OCI-LY1 (cell line): ENCODE data around the gene C18orf32.

Source experiments
- H2AFZ ChIP-seq: fragments of 200-600 bp; sonication (generic), shearing (Covaris generic); 2 replicates; pipeline ENCODE4 v1.6.0; 2014; ENCODE audit warnings: antibody characterized with exemption, mild to moderate bottlenecking, low read length
- H3F3A ChIP-seq: fragments of 200-600 bp; sonication (generic), shearing (Covaris generic); 2 replicates; pipeline ENCODE4 v1.6.0; 2014; ENCODE audit warnings: mild to moderate bottlenecking, antibody characterized with exemption, low read length, moderate library complexity; ENCODE audit not compliant: insufficient read depth
- H3K27ac ChIP-seq: fragments of 200-600 bp; sonication (generic); 2 replicates; pipeline ENCODE4 v1.5.1; 2014; ENCODE audit warnings: low read length, mixed run types, mild to moderate bottlenecking, low read depth; ENCODE audit not compliant: poor library complexity, severe bottlenecking
- H3K27me3 ChIP-seq: fragments of 200-600 bp; sonication (generic); 2 replicates; pipeline ENCODE4 v1.6.0; 2014; ENCODE audit warnings: antibody characterized with exemption, mild to moderate bottlenecking, low read length, moderate library complexity; ENCODE audit not compliant: insufficient read depth
- H3K36me3 ChIP-seq: fragments of 200-600 bp; sonication (generic); 2 replicates; pipeline ENCODE4 v1.6.1; 2014; ENCODE audit warnings: mild to moderate bottlenecking, antibody characterized with exemption, low read length, moderate library complexity, mixed read lengths; ENCODE audit not compliant: insufficient read depth
- H3K4me1 ChIP-seq: fragments of 200-600 bp; sonication (generic); 2 replicates; pipeline ENCODE4 v1.5.1; 2014; ENCODE audit warnings: mild to moderate bottlenecking, low read length, moderate library complexity; ENCODE audit not compliant: insufficient read depth, severe bottlenecking
- H3K4me2 ChIP-seq: fragments of 200-600 bp; sonication (generic), shearing (Covaris generic); 2 replicates; pipeline ENCODE4 v1.6.1; 2014; ENCODE audit warnings: low read length
- H3K4me3 ChIP-seq: fragments of 200-600 bp; sonication (generic); 2 replicates; pipeline ENCODE4 v1.5.1; 2014; ENCODE audit warnings: low read length, low read depth, mild to moderate bottlenecking, mixed read lengths; ENCODE audit not compliant: poor library complexity, severe bottlenecking
- H3K79me2 ChIP-seq: fragments of 200-600 bp; shearing (Covaris generic); 2 replicates; pipeline ENCODE4 v1.6.1; 2016; ENCODE audit warnings: mixed run types, low read length, mixed read lengths; ENCODE audit not compliant: insufficient read depth
- H3K9ac ChIP-seq: fragments of 200-600 bp; sonication (generic), shearing (Covaris generic); 2 replicates; pipeline ENCODE4 v1.6.1; 2014; ENCODE audit warnings: mild to moderate bottlenecking, low read length, mixed read lengths
- H3K9me2 ChIP-seq: fragments of 200-600 bp; sonication (generic), shearing (Covaris generic); 2 replicates; pipeline ENCODE4 v1.6.1; 2014; ENCODE audit warnings: low read depth, mild to moderate bottlenecking, low read length, mixed read lengths
- H3K9me3 ChIP-seq: fragments of 200-600 bp; shearing (Covaris generic); 2 replicates; pipeline ENCODE4 v1.6.1; 2014; ENCODE audit warnings: low read length, mixed read lengths
- H4K20me1 ChIP-seq: fragments of 200-600 bp; sonication (generic), shearing (Covaris generic); 2 replicates; pipeline ENCODE4 v1.6.0; 2016; ENCODE audit warnings: mild to moderate bottlenecking, low read length; ENCODE audit not compliant: insufficient read depth
- EZH2 ChIP-seq: fragments of 200-600 bp; sonication (generic), shearing (Covaris generic); IDR thresholded peaks from 2 replicates; pipeline ENCODE4 v1.8.0; 2017; ENCODE audit warnings: borderline replicate concordance, mixed run types, mild to moderate bottlenecking, antibody characterized with exemption, low read length, moderate library complexity, mixed read lengths
- TF ChIP-seq, protein P1 (sequence below): fragments of 200-600 bp; sonication (generic), shearing (Covaris generic); IDR thresholded peaks from 2 replicates; pipeline ENCODE4 v1.5.1; 2017; ENCODE audit warnings: mild to moderate bottlenecking, antibody characterized with exemption, low read length, moderate library complexity, mixed read lengths

The C18orf32 gene

DNA sequence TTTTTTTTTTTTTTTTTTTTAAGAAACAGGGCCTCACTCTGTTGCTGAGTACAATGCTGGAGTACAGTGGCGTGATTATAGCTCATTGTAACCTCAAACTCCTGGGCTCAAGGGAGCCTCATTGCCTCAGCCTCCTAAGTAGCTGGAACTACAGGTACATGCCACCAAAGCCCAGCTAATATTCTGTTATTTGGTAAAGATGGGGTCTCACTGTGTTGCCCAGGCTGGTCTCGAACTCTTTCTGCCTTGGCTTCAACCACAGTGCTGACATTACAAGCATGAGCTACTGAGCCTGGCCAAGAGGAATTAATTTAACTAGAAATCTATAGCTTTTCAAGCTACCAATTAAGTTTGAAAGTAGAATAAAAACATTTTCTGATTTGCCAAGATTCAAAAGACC lies 54.4 kb downstream of the C18orf32 start:
- Histone ChIP-seq H3K9me3 (no peaks in the 10 kb centered on the region), H3K9me2 (no peaks in the 10 kb centered on the region), H3K4me3 (no peak overlapping the region), H3K79me2 (peaks cover 25% of the 10 kb centered on the region), H3K4me1 (no peaks in the 10 kb centered on the region), H3K9ac (no peak overlapping the region), H2AFZ (no peak overlapping the region), H3K27ac (no peak overlapping the region), H4K20me1 (no peaks in the 10 kb centered on the region), H3K4me2 (no peak overlapping the region), H3K27me3 (no peaks in the 10 kb centered on the region), H3K36me3 (peaks cover 24% of the 10 kb centered on the region), H3F3A (no peaks in the 10 kb centered on the region)
- TF ChIP-seq, protein P1, sequence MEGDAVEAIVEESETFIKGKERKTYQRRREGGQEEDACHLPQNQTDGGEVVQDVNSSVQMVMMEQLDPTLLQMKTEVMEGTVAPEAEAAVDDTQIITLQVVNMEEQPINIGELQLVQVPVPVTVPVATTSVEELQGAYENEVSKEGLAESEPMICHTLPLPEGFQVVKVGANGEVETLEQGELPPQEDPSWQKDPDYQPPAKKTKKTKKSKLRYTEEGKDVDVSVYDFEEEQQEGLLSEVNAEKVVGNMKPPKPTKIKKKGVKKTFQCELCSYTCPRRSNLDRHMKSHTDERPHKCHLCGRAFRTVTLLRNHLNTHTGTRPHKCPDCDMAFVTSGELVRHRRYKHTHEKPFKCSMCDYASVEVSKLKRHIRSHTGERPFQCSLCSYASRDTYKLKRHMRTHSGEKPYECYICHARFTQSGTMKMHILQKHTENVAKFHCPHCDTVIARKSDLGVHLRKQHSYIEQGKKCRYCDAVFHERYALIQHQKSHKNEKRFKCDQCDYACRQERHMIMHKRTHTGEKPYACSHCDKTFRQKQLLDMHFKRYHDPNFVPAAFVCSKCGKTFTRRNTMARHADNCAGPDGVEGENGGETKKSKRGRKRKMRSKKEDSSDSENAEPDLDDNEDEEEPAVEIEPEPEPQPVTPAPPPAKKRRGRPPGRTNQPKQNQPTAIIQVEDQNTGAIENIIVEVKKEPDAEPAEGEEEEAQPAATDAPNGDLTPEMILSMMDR = no peak
- no peak for TF ChIP-seq EZH2

DNA sequence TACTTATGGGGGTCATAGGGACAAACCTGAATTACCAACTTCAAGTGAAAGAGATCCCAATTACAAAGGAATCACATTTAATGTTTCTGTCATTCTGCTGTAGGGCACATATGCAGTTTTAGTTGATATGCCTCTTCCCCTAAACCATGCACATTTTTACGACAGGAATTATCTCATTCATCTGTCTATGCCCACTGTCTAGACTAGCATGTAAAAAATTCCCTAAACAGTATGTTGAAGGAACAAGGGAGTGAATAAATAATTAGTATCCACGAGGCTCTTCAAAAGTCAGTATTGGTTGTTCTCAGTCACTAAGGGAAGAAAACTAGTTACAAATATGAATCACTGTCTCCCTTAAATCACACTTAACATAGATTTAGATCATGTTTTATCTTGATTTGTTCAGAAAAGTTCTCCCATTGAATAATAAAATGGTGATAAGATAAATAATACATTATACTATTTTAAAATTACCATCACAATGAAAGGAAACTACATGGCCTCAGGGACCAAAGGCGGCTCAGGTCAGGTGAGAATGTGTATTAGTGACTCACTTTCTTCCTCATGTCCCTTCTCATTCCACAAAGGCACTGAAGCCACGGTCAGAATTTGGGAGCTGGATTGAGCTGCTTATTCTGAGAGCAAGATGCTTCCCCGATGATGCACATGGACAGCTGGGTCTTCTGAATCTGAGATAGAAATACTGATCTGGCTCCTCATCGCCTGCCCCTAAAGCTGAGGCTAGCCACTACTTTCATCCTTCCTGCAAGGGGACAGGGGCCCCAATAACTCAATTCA lies 55.7 kb downstream of the C18orf32 start:
- TF ChIP-seq EZH2 = no peak
- TF ChIP-seq, protein P1 = no peak
- no peak overlapping the region for H3K4me3 ChIP-seq
- H3K27ac ChIP-seq = no peak overlapping the region
- H3K27me3 ChIP-seq = no peaks in the 10 kb centered on the region
- peaks cover 34% of the 10 kb centered on the region for H3K36me3 ChIP-seq
- H3K9me3 ChIP-seq = no peaks in the 10 kb centered on the region
- no peaks in the 10 kb centered on the region for H3K4me1 ChIP-seq
- H4K20me1 ChIP-seq = no peaks in the 10 kb centered on the region
- no peak overlapping the region for H2AFZ ChIP-seq
- H3K9me2 ChIP-seq = no peaks in the 10 kb centered on the region
- no peak overlapping the region for H3K9ac ChIP-seq
- peaks cover 13% of the 10 kb centered on the region; the same call in 1 of the 2 replicates for H3K79me2 ChIP-seq
- 0 out of 2 replicates have a peak, but pooled peaks cover 3% of the 10 kb centered on the region for H3F3A ChIP-seq
- H3K4me2 ChIP-seq = no peak overlapping the region
